ENCODE measurements around the gene SKIC3. TPM values are rescaled to one million over a fixed set of nuclear protein-coding genes. Genes with fewer than 3 reads are reported as not detected.

SKIC3 gene
- total RNA-seq = 102 and 115 TPM in 2 replicates
- long read RNA-seq, partial matches to known transcripts = 148 of 169 reads
- long read RNA-seq, other reads (novel, unspliced or antisense) = 21 of 169 reads

DNA sequence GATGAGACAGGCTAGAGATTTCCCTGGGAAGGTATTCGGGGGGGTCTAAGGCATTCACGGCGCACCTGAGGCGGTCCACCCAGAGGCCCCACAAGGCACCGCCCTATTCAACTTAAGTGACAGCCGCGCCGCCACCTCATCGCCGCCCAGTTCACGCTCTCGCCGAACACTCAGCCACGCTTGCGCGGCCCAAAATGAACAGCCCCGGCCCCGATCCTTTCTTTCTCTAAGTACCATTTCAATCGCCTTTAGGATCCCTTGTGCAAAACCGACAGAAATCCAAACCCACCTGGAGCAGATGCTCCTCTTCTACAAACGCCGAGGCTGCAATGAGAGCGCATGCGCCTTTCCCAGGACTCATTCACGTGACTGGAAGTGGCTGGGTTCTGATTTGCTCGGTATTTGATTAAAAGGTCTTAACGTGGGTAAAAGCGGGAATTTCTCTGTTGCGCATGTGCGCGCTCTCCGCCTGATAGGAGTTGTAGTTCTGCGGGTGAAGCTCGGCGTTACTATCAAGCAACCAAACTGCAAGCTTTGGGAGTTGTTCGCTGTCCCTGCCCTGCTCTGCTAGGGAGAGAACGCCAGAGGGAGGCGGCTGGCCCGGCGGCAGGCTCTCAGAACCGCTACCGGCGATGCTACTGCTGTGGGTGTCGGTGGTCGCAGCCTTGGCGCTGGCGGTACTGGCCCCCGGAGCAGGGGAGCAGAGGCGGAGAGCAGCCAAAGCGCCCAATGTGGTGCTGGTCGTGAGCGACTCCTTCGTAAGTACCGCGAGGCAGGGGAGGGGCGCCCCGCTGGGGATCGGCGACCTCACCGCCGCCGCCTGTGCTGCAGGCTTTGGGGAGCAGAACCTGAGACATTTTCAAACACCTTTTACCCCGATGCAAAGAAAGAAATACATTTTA is at the start of gene SKIC3, which contains the start of gene ARSK:
Gene SKIC3 (minus strand): TSS at position 331 of the 902 bp plus-strand sequence. CDS start 7,827 bp downstream, outside the sequence.
Gene ARSK (plus strand): TSS at position 455 of the 902 bp plus-strand sequence. CDS start 178 bp downstream, at position 633.
- TF ChIP-seq, protein P1, sequence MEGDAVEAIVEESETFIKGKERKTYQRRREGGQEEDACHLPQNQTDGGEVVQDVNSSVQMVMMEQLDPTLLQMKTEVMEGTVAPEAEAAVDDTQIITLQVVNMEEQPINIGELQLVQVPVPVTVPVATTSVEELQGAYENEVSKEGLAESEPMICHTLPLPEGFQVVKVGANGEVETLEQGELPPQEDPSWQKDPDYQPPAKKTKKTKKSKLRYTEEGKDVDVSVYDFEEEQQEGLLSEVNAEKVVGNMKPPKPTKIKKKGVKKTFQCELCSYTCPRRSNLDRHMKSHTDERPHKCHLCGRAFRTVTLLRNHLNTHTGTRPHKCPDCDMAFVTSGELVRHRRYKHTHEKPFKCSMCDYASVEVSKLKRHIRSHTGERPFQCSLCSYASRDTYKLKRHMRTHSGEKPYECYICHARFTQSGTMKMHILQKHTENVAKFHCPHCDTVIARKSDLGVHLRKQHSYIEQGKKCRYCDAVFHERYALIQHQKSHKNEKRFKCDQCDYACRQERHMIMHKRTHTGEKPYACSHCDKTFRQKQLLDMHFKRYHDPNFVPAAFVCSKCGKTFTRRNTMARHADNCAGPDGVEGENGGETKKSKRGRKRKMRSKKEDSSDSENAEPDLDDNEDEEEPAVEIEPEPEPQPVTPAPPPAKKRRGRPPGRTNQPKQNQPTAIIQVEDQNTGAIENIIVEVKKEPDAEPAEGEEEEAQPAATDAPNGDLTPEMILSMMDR (IDR thresholded peaks at IDR 0.05) = peak; percentile 57
- peak within 1 kb of the TSS; percentile 89 for H3K4me3 Mint-ChIP-seq (ENCODE audit: unreplicated experiment)
- H3K27me3 Mint-ChIP-seq (ENCODE audit: unreplicated experiment) = no peaks in the 10 kb centered on the region
- peaks cover 9% of the 10 kb centered on the region for H3K36me3 Mint-ChIP-seq (ENCODE audit: unreplicated experiment)
- no peaks in the 10 kb centered on the region for H3K9me3 Mint-ChIP-seq (ENCODE audit: unreplicated experiment)
- H3K4me1 Mint-ChIP-seq (ENCODE audit: unreplicated experiment) = peaks cover 35% of the 10 kb centered on the region
- peak; percentile 97 for DNase-seq (ENCODE audit: extremely low spot score, unreplicated experiment)
- peak within 1 kb of the TSS; percentile 93 for H3K27ac Mint-ChIP-seq (ENCODE audit: unreplicated experiment)

DNA sequence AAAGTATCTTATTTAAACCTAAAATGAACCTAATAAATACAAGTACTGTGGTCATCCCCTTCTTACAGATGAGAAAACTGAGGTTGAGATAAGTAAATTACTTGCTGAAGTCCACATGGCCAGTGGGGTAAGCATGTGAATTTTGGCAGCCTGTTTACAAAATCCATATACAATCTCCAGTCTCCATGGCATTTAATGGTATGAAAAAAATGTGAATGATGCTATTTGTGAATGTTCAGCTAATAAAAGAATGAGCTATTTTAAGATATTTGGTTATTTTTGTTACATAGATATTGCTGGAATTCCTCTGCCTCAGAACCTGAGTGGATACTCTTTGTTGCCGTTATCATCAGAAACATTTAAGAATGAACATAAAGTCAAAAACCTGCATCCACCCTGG is 45.8 kb upstream of the SKIC3 start:
- no peak for DNase-seq (ENCODE audit: extremely low spot score, unreplicated experiment)
- Mint-ChIP-seq H3K27ac (ENCODE audit: unreplicated experiment) (no peak overlapping the region), H3K4me3 (ENCODE audit: unreplicated experiment) (no peak overlapping the region), H3K27me3 (ENCODE audit: unreplicated experiment) (no peaks in the 10 kb centered on the region), H3K9me3 (ENCODE audit: unreplicated experiment) (no peaks in the 10 kb centered on the region), H3K4me1 (ENCODE audit: unreplicated experiment) (no peaks in the 10 kb centered on the region), H3K36me3 (ENCODE audit: unreplicated experiment) (peaks cover 13% of the 10 kb centered on the region)
- TF ChIP-seq, protein P1 (IDR thresholded peaks at IDR 0.05) = no peak

DNA sequence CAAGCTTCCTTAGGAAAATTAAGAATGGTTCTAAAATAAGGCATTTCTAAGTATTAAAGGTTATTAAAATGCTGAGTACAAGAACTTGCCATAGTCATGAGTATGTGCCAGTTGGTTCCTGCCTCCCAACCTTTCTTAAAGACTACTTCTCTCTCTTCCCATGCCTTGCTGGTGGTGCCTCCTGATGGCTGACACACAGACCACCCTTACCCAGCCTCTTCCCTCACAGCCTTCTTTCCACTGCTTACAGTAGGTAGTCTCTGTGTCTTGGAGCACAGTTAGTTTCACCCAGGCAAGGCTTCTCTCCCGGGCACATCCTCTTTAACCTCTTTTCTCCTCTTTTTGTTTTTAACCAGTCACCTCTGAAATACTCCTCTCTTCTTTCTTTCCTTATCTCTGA is 44.5 kb upstream of the SKIC3 start:
- Mint-ChIP-seq H3K4me3 (ENCODE audit: unreplicated experiment) (no peak overlapping the region), H3K9me3 (ENCODE audit: unreplicated experiment) (no peaks in the 10 kb centered on the region), H3K36me3 (ENCODE audit: unreplicated experiment) (peaks cover 14% of the 10 kb centered on the region), H3K27me3 (ENCODE audit: unreplicated experiment) (no peaks in the 10 kb centered on the region), H3K4me1 (ENCODE audit: unreplicated experiment) (no peaks in the 10 kb centered on the region), H3K27ac (ENCODE audit: unreplicated experiment) (no peak overlapping the region)
- DNase-seq (ENCODE audit: extremely low spot score, unreplicated experiment) = no peak
- TF ChIP-seq, protein P1 (IDR thresholded peaks at IDR 0.05) = no peak

DNA sequence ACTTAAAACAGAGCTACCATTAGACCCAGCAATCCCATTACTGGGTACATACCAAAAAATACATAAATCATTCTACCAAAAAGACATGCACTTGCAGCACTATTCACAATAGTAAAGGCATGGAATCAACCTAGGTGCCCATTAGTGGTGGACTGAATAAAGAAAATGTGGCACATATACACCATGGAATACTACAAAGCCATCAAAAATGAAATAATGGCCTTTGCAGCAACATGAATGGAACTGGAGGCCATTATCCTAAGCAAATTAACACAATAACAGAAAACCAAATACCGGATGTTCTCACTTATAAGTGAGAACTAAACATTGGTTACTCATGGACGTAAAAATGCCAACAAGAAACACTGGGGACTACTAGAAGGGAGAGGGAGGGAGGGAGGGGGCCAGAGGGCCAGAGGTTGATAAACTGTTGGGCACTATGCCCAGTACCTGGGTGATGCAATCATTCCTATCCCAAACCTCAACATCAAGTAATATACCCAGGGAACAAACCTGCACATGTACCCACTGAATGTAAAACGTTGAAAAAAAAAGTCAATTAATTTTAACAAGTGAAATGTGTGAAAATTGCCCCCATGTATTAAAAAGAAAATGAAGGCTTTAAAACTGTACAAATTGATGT is 40.6 kb upstream of the SKIC3 start:
- TF ChIP-seq, protein P1 (IDR thresholded peaks at IDR 0.05) = no peak
- Mint-ChIP-seq H3K4me3 (ENCODE audit: unreplicated experiment) (no peak overlapping the region), H3K36me3 (ENCODE audit: unreplicated experiment) (peaks cover 7% of the 10 kb centered on the region), H3K27me3 (ENCODE audit: unreplicated experiment) (no peaks in the 10 kb centered on the region), H3K9me3 (ENCODE audit: unreplicated experiment) (no peaks in the 10 kb centered on the region), H3K27ac (ENCODE audit: unreplicated experiment) (no peak overlapping the region), H3K4me1 (ENCODE audit: unreplicated experiment) (peaks cover 10% of the 10 kb centered on the region)
- no peak for DNase-seq (ENCODE audit: extremely low spot score, unreplicated experiment)

DNA sequence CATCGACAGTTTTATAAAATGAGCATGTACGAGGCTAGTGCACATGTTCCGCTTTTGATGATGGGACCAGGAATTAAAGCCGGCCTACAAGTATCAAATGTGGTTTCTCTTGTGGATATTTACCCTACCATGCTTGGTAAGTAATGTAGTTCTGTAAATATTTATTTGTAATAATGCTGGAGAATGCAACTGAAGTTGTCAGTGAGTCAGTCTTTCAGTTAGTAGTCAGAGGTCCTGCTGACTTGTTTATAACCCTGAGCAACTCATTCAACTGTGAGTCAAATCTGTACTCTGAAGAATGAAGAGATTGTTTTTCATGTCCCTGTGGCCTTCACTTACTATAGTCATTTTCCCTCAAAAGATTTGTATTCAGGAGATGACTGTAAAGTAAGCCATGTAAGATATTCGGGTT is 36.7 kb upstream of the SKIC3 start:
- Mint-ChIP-seq H3K36me3 (ENCODE audit: unreplicated experiment) (peaks cover 8% of the 10 kb centered on the region), H3K27me3 (ENCODE audit: unreplicated experiment) (no peaks in the 10 kb centered on the region), H3K9me3 (ENCODE audit: unreplicated experiment) (no peaks in the 10 kb centered on the region), H3K4me1 (ENCODE audit: unreplicated experiment) (peaks cover 10% of the 10 kb centered on the region), H3K4me3 (ENCODE audit: unreplicated experiment) (no peak overlapping the region), H3K27ac (ENCODE audit: unreplicated experiment) (no peak overlapping the region)
- TF ChIP-seq, protein P1 (IDR thresholded peaks at IDR 0.05) = no peak
- no peak for DNase-seq (ENCODE audit: extremely low spot score, unreplicated experiment)

Data from osteocyte (in vitro differentiated cells).